ENCODE measurements around the gene NBR1. TPM values are rescaled to one million over a fixed set of nuclear protein-coding genes. Genes with fewer than 3 reads are reported as not detected.
A peak's percentile ranks its signal among the peaks of the same experiment; 100 is the strongest.

The NBR1 gene
- total RNA-seq, 5 donors from 2014 or later (not counting 1 experiment from before 2014, with no cell fraction given) = 51.5 to 82.2 (median 80.1) TPM

- H3K9me3 Mint-ChIP-seq = no peaks in the 10 kb centered on the region
Observed at GRCh38 chr17:43211123-43211479, 40.1 kb downstream of the NBR1 start.

GRCh38 chr17:43211480-43212402, 40.7 kb downstream of the NBR1 start, which contains the start of gene TMEM106A:
Gene TMEM106A (plus strand): TSS chr17:43211875. CDS start chr17:43213042, 1,167 bp downstream.
- peak within 1 kb of the TSS; percentile 84 for H3K27ac ChIP-seq (ENCODE audit: low read length)
- DNase-seq = peak; percentile 42 to 85 (median 65)
- H3K27me3 Mint-ChIP-seq = no peaks in the 10 kb centered on the region
- H3K27me3 ChIP-seq (replicated peaks in 1 of 2; ENCODE audit: control insufficient read depth in 2 of 2, extremely low read depth in 1 of 2, insufficient read depth in 2 of 2, low read length in 1 of 2) = no peaks in the 10 kb centered on the region
- peaks cover 3 to 30% of the 10 kb centered on the region in 2 donors for H3K36me3 ChIP-seq (ENCODE audit: control insufficient read depth in 2 of 2, extremely low read depth in 1 of 2, insufficient read depth in 1 of 2, low read length in 1 of 2)
- peaks cover 25% of the 10 kb centered on the region for H3K36me3 Mint-ChIP-seq
- peak within 1 kb of the TSS; percentile 68 to 80 for H3K4me3 ChIP-seq (ENCODE audit: control insufficient read depth in 1 of 2, extremely low read depth in 1 of 2, low read length in 1 of 2)
- H3K9me3 ChIP-seq = no peaks in the 10 kb centered on the region
- under 1% methylated on average over 28 of the region's 54 CpGs for WGBS (ENCODE audit: insufficient coverage)
- peaks cover 18 to 22% of the 10 kb centered on the region in 2 experiments for H3K4me1 ChIP-seq (ENCODE audit: control insufficient read depth in 1 of 2, extremely low read depth in 1 of 2, insufficient read depth in 2 of 2, low read length in 2 of 2)
- POLR2A ChIA-PET = interaction anchor here (0.6 to 2.7 kb wide), 7 partner anchors 40 to 214 kb away, joined by 4 to 12 read pairs (median 6); partner anchors contain the start of genes NBR1 (in 1 of the 2) and RPL27 (in 1 of the 2)
- peak within 1 kb of the TSS; percentile 89 to 97 for H3K27ac Mint-ChIP-seq
- no peaks in the 10 kb centered on the region for H3K9me3 Mint-ChIP-seq
- peaks cover 29 to 37% (median 34%) of the 10 kb centered on the region in 3 donors for H3K4me1 Mint-ChIP-seq
- peak; percentile 89 to 94 (median 92) for ATAC-seq (replicated peaks in 1 of 4)
- H3K4me3 Mint-ChIP-seq = peak within 1 kb of the TSS; percentile 97 to 99 (median 98)
- CTCF ChIA-PET = interaction anchor here in 1 of 2 donors (0.6 to 2.0 kb wide), 8 partner anchors 13 to 272 kb away, joined by 3 to 10 read pairs (median 4); partner anchors contain the start of genes DHX8 and NBR1

More at GRCh38 chr17:43211123-43211479, 40.1 kb downstream of the NBR1 start:
- peak overlapping the region; percentile 97 to 99 (median 98) for H3K4me3 Mint-ChIP-seq
- no CpG with 5 or more reads among the region's 2 CpGs for WGBS (ENCODE audit: insufficient coverage)
- Histone ChIP-seq H3K27me3 (replicated peaks in 1 of 2; ENCODE audit: control insufficient read depth in 2 of 2, extremely low read depth in 1 of 2, insufficient read depth in 2 of 2, low read length in 1 of 2) (no peaks in the 10 kb centered on the region), H3K4me1 (ENCODE audit: control insufficient read depth in 1 of 2, extremely low read depth in 1 of 2, insufficient read depth in 2 of 2, low read length in 2 of 2) (peaks cover 18 to 22% of the 10 kb centered on the region in 2 experiments), H3K36me3 (ENCODE audit: control insufficient read depth in 2 of 2, extremely low read depth in 1 of 2, insufficient read depth in 1 of 2, low read length in 1 of 2) (peaks cover 3 to 25% of the 10 kb centered on the region in 2 donors), H3K4me3 (ENCODE audit: control insufficient read depth in 1 of 2, extremely low read depth in 1 of 2, low read length in 1 of 2) (peak overlapping the region; percentile 68 to 80), H3K9me3 (no peaks in the 10 kb centered on the region), H3K27ac (ENCODE audit: low read length) (peak overlapping the region; percentile 84)
- H3K4me1 Mint-ChIP-seq = peaks cover 29 to 37% (median 33%) of the 10 kb centered on the region in 3 donors
- POLR2A ChIA-PET = interaction anchor here in 1 of 2 donors (0.6 to 2.7 kb wide), 5 partner anchors 39 to 158 kb away, joined by 3 to 12 read pairs (median 3); partner anchors contain the start of gene NBR1
- CTCF ChIA-PET = interaction anchor here in 1 of 2 donors (1.0 to 2.0 kb wide), 5 partner anchors 13 to 273 kb away, joined by 3 to 10 read pairs (median 5); partner anchors contain the start of genes DHX8 and NBR1
- peak in 1 of 35 experiments; percentile 18 for DNase-seq
- no peaks in the 10 kb centered on the region for H3K27me3 Mint-ChIP-seq
- H3K27ac Mint-ChIP-seq = peak overlapping the region; percentile 89 to 97
- peaks cover 19% of the 10 kb centered on the region for H3K36me3 Mint-ChIP-seq
- no peak for ATAC-seq (replicated peaks in 1 of 4)

- CTCF ChIA-PET = interaction anchor here in 1 of 2 donors (0.6 to 2.0 kb wide), 3 partner anchors 41 to 243 kb away, joined by 7 to 10 read pairs (median 7); partner anchors contain the start of gene NBR1
- ATAC-seq (replicated peaks in 1 of 4) = peak in 1 of 4 experiments; percentile 46
- peak overlapping the region; percentile 89 to 97 for H3K27ac Mint-ChIP-seq
Observed at GRCh38 chr17:43212641-43213490, 41.9 kb downstream of the NBR1 start.

DNA sequence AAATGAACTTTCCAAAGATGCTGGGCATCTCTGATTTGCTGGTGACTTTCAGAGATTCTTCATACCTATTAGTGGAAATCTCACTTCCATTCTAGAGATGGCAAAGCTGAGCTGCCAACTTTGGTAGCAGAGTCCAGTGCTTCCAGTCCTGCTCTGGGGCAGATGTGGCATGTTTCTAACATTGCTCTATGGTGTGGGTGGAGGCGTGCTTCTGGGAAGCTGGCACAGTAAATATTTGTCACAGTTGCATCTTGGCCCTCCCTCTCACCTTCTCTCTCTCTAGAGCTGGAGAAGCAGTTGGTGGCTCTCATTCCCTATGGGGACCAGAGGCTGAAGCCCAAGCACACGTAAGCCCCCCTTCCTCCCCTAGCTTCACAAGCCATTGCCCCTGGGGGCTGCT, 42.5 kb downstream of the NBR1 start:
- Histone ChIP-seq H3K27me3 (replicated peaks in 1 of 2; ENCODE audit: control insufficient read depth in 2 of 2, extremely low read depth in 1 of 2, insufficient read depth in 2 of 2, low read length in 1 of 2) (no peaks in the 10 kb centered on the region), H3K4me3 (ENCODE audit: control insufficient read depth in 1 of 2, extremely low read depth in 1 of 2, low read length in 1 of 2) (no peak overlapping the region), H3K27ac (ENCODE audit: low read length) (no peak overlapping the region), H3K9me3 (no peaks in the 10 kb centered on the region), H3K36me3 (ENCODE audit: control insufficient read depth in 2 of 2, extremely low read depth in 1 of 2, insufficient read depth in 1 of 2, low read length in 1 of 2) (peaks cover 3 to 13% of the 10 kb centered on the region in 2 donors), H3K4me1 (ENCODE audit: control insufficient read depth in 1 of 2, extremely low read depth in 1 of 2, insufficient read depth in 2 of 2, low read length in 2 of 2) (peaks cover 20 to 34% of the 10 kb centered on the region in 2 experiments)
- ChIA-PET CTCF (interaction anchor here in 1 of 2 donors (0.6 to 0.7 kb wide), 3 partner anchors 14 to 1986 kb away, joined by 3 to 7 read pairs (median 3); no protein-coding TSS in a partner anchor), POLR2A (no interaction called here)
- no peaks in the 10 kb centered on the region for H3K27me3 Mint-ChIP-seq
- no peak for ATAC-seq (replicated peaks in 1 of 4)
- WGBS (ENCODE audit: insufficient coverage) = no CpG with 5 or more reads among the region's 2 CpGs
- H3K4me3 Mint-ChIP-seq = peak overlapping the region; percentile 36 to 99 (median 97)
- no peak for DNase-seq
- H3K4me1 Mint-ChIP-seq = peaks cover 44 to 49% (median 48%) of the 10 kb centered on the region in 3 donors
- H3K36me3 Mint-ChIP-seq = peaks cover 21% of the 10 kb centered on the region
- peak overlapping the region in 1 of 2 donors; percentile 23 for H3K27ac Mint-ChIP-seq
- no peaks in the 10 kb centered on the region for H3K9me3 Mint-ChIP-seq

More at GRCh38 chr17:43212641-43213490, 41.9 kb downstream of the NBR1 start:
- DNase-seq = peak in 2 of 35 experiments; percentile 8 to 48
- POLR2A ChIA-PET = interaction anchor here (0.6 to 2.7 kb wide), 7 partner anchors 41 to 215 kb away, joined by 3 to 12 read pairs (median 6); partner anchors contain the start of genes NBR1 (in 1 of the 2) and RPL27 (in 1 of the 2)
- H3K27ac ChIP-seq (ENCODE audit: low read length) = peak overlapping the region; percentile 64
- no peak overlapping the region for H3K4me3 ChIP-seq (ENCODE audit: control insufficient read depth in 1 of 2, extremely low read depth in 1 of 2, low read length in 1 of 2)
- peaks cover 3 to 19% of the 10 kb centered on the region in 2 donors for H3K36me3 ChIP-seq (ENCODE audit: control insufficient read depth in 2 of 2, extremely low read depth in 1 of 2, insufficient read depth in 1 of 2, low read length in 1 of 2)
- peaks cover 40 to 47% (median 44%) of the 10 kb centered on the region in 3 donors for H3K4me1 Mint-ChIP-seq
- no peaks in the 10 kb centered on the region for H3K27me3 ChIP-seq (replicated peaks in 1 of 2; ENCODE audit: control insufficient read depth in 2 of 2, extremely low read depth in 1 of 2, insufficient read depth in 2 of 2, low read length in 1 of 2)
- no peaks in the 10 kb centered on the region for H3K9me3 Mint-ChIP-seq
- 61% methylated on average over 5 of the region's 7 CpGs for WGBS (ENCODE audit: insufficient coverage)
- no peaks in the 10 kb centered on the region for H3K27me3 Mint-ChIP-seq
- H3K36me3 Mint-ChIP-seq = peaks cover 25% of the 10 kb centered on the region
- peaks cover 20 to 29% of the 10 kb centered on the region in 2 experiments for H3K4me1 ChIP-seq (ENCODE audit: control insufficient read depth in 1 of 2, extremely low read depth in 1 of 2, insufficient read depth in 2 of 2, low read length in 2 of 2)
- H3K9me3 ChIP-seq = no peaks in the 10 kb centered on the region
- peak overlapping the region; percentile 97 to 99 (median 98) for H3K4me3 Mint-ChIP-seq

- peaks cover 13% of the 10 kb centered on the region for H3K36me3 Mint-ChIP-seq
- ChIA-PET CTCF (no interaction called here), POLR2A (no interaction called here)
- H3K4me3 ChIP-seq (ENCODE audit: control insufficient read depth in 1 of 2, extremely low read depth in 1 of 2, low read length in 1 of 2) = no peak overlapping the region
- H3K9me3 Mint-ChIP-seq = no peaks in the 10 kb centered on the region
- peaks cover 44 to 49% (median 45%) of the 10 kb centered on the region in 3 donors for H3K4me1 Mint-ChIP-seq
- no peak overlapping the region for H3K27ac ChIP-seq (ENCODE audit: low read length)
- H3K4me1 ChIP-seq (ENCODE audit: control insufficient read depth in 1 of 2, extremely low read depth in 1 of 2, insufficient read depth in 2 of 2, low read length in 2 of 2) = peaks cover 20 to 34% of the 10 kb centered on the region in 2 experiments
- WGBS (ENCODE audit: insufficient coverage) = no CpG with 5 or more reads among the region's 3 CpGs
- DNase-seq (no peak), ATAC-seq (replicated peaks in 1 of 4) (no peak)
- H3K27me3 ChIP-seq (replicated peaks in 1 of 2; ENCODE audit: control insufficient read depth in 2 of 2, extremely low read depth in 1 of 2, insufficient read depth in 2 of 2, low read length in 1 of 2) = no peaks in the 10 kb centered on the region
- H3K9me3 ChIP-seq = no peaks in the 10 kb centered on the region
- H3K36me3 ChIP-seq (ENCODE audit: control insufficient read depth in 2 of 2, extremely low read depth in 1 of 2, insufficient read depth in 1 of 2, low read length in 1 of 2) = peaks cover 3 to 13% of the 10 kb centered on the region in 2 donors
- no peak overlapping the region for H3K27ac Mint-ChIP-seq
- H3K4me3 Mint-ChIP-seq = no peak overlapping the region
- H3K27me3 Mint-ChIP-seq = no peaks in the 10 kb centered on the region
Observed at GRCh38 chr17:43215341-43215740, 44.3 kb downstream of the NBR1 start.
